ENCODE measurements around the gene GPC5. TPM values are rescaled to one million over a fixed set of nuclear protein-coding genes. Genes with fewer than 3 reads are reported as not detected.

GPC5 gene
- total and polyA plus RNA-seq, 2 of the 13 experiments (the other 11 are each of a cell fraction or from before 2014, with no cell fraction given): 0.02 to 0.07 TPM

DNA sequence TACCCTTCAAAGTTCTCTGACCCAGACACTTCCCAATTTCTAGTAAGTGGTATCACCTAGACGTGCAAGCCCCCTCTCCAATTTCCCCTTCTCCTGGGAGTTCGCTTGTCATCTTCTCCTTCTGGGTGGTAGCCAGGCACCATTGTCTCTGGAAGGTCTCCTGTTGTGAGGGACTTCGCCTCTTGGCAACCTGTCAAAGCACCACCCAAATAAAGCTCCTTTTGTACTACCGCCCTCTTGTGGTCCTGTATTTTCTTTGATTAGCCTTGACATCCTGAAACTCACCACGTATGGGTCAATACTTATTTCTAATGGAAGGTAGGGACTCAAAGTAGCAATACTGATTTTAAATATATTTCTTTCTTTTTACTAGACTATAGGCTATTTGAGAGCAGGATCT is 8.2 kb downstream of the GPC5 start (continued):
- TF ChIP-seq JUN (CRISPR knock-in tag; IDR thresholded peaks at IDR 0.05): no peak
- TF ChIP-seq, protein P1, sequence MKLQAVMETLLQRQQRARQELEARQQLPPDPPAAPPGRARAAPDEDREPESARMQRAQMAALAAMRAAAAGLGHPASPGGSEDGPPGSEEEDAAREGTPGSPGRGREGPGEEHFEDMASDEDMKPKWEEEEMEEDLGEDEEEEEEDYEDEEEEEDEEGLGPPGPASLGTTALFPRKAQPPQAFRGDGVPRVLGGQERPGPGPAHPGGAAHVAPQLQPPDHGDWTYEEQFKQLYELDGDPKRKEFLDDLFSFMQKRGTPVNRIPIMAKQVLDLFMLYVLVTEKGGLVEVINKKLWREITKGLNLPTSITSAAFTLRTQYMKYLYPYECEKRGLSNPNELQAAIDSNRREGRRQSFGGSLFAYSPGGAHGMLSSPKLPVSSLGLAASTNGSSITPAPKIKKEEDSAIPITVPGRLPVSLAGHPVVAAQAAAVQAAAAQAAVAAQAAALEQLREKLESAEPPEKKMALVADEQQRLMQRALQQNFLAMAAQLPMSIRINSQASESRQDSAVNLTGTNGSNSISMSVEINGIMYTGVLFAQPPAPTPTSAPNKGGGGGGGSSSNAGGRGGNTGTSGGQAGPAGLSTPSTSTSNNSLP (IDR thresholded peaks at IDR 0.05; ENCODE audit: low read depth, low read length): peak; percentile 62; the same call in 1 of the 2 replicates
- 0 out of 2 replicates have a peak, but pooled peaks have one; percentile 31 for TF ChIP-seq IRF2 (CRISPR knock-in tag; IDR thresholded peaks at IDR 0.05)
- peak; percentile 83 for TF ChIP-seq CTCF (CRISPR knock-in tag; IDR thresholded peaks at IDR 0.05)
- TF ChIP-seq, protein P2, sequence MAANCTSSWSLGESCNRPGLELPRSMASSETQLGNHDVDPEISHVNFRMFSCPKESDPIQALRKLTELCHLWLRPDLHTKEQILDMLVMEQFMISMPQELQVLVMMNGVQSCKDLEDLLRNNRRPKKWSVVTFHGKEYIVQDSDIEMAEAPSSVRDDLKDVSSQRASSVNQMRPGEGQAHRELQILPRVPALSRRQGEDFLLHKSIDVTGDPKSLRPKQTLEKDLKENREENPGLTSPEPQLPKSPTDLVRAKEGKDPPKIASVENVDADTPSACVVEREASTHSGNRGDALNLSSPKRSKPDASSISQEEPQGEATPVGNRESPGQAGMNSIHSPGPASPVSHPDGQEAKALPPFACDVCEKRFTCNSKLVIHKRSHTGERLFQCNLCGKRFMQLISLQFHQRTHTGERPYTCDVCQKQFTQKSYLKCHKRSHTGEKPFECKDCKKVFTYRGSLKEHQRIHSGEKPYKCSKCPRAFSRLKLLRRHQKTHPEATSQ (CRISPR knock-in tag; IDR thresholded peaks at IDR 0.05; ENCODE audit: borderline replicate concordance): no peak
- TF ChIP-seq RAD21 (CRISPR knock-in tag; IDR thresholded peaks at IDR 0.05): peak; percentile 38; the same call in 1 of the 2 replicates
- TF ChIP-seq SRSF4 (IDR thresholded peaks at IDR 0.05; ENCODE audit: low read depth, low read length, poor library complexity, severe bottlenecking): no peak

GRCh38 chr13:91408971-91409370 is 10.6 kb downstream of the GPC5 start:
- in situ Hi-C loops (cut with HindIII; ENCODE audit: extremely low pct_ligation_motif_present, low pct_unique_long_range_greater_than_20kb): no loop called here
- no peak for DNase-seq (ENCODE audit: low spot score)
- no peak for ATAC-seq
- H2AFZ ChIP-seq (ENCODE audit: low read length): no peak overlapping the region
- ChIA-PET CTCF (ENCODE audit: low intra/inter-chr PET ratio, low total read pairs) (no interaction called here), POLR2A (no interaction called here)
- no peak overlapping the region for H3K27ac ChIP-seq (ENCODE audit: extremely low read length, insufficient read depth, low read length)
- H4K20me1 ChIP-seq (ENCODE audit: insufficient read depth, low read length): no peaks in the 10 kb centered on the region
- no TSS peak for BruUV-seq (replicated peaks)
- no peaks in the 10 kb centered on the region for H3K36me3 ChIP-seq (replicated peaks in 1 of 2; ENCODE audit: control insufficient read depth in 1 of 2, insufficient read depth in 2 of 2, low read length in 2 of 2)
- H3K4me1 ChIP-seq (ENCODE audit: insufficient read depth, low read length): no peaks in the 10 kb centered on the region
- no peak overlapping the region for H3K4me3 ChIP-seq (replicated peaks in 1 of 3; ENCODE audit: insufficient read depth in 1 of 3, low read depth in 2 of 3, low read length in 3 of 3)
- H3K4me2 ChIP-seq (ENCODE audit: low read depth, low read length): no peak overlapping the region
- intact Hi-C loops (cut with micrococcal nuclease; ENCODE audit: unreplicated experiment): no loop called here
- H3K27me3 ChIP-seq (ENCODE audit: control insufficient read depth in 1 of 2, insufficient read depth in 2 of 2, low read length in 2 of 2): no peaks in the 10 kb centered on the region
- no peaks in the 10 kb centered on the region; the same call in 1 of the 2 replicates for H3K9me3 ChIP-seq (ENCODE audit: low read length)
- no peak overlapping the region for H3K9ac ChIP-seq (ENCODE audit: insufficient read depth, low read depth, low read length)
- WGBS (ENCODE audit: low lambda C conversion rate): 3% methylated on average over 2 of the region's 2 CpGs
- FAIRE-seq: no peak
- no peaks in the 10 kb centered on the region for H3K79me2 ChIP-seq (ENCODE audit: insufficient read depth, low read length)
- TF ChIP-seq ZNF556 (CRISPR knock-in tag; IDR thresholded peaks at IDR 0.05; ENCODE audit: borderline replicate concordance) (no peak), MEF2D (CRISPR knock-in tag; IDR thresholded peaks at IDR 0.05) (no peak), TBX2 (CRISPR knock-in tag; IDR thresholded peaks at IDR 0.05; ENCODE audit: borderline replicate concordance) (no peak), ZNF510 (CRISPR knock-in tag; IDR thresholded peaks at IDR 0.05; ENCODE audit: low read depth) (no peak), RARG (CRISPR knock-in tag; IDR thresholded peaks at IDR 0.05; ENCODE audit: low read depth) (no peak), ATF2 (CRISPR knock-in tag; IDR thresholded peaks at IDR 0.05) (no peak), ZNF670 (CRISPR knock-in tag; IDR thresholded peaks at IDR 0.05; ENCODE audit: borderline replicate concordance) (no peak), PAF1 (CRISPR knock-in tag; IDR thresholded peaks at IDR 0.05) (no peak), ZNF777 (CRISPR knock-in tag; IDR thresholded peaks at IDR 0.05) (no peak)
- TF ChIP-seq, protein P3, sequence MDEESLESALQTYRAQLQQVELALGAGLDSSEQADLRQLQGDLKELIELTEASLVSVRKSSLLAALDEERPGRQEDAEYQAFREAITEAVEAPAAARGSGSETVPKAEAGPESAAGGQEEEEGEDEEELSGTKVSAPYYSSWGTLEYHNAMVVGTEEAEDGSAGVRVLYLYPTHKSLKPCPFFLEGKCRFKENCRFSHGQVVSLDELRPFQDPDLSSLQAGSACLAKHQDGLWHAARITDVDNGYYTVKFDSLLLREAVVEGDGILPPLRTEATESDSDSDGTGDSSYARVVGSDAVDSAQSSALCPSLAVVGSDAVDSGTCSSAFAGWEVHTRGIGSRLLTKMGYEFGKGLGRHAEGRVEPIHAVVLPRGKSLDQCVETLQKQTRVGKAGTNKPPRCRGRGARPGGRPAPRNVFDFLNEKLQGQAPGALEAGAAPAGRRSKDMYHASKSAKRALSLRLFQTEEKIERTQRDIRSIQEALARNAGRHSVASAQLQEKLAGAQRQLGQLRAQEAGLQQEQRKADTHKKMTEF (CRISPR knock-in tag; IDR thresholded peaks at IDR 0.05): no peak

All from HepG2 (cell line).